ENCODE data around the gene TEKT5.
"Not testable (repeated sequence)": the region's sequence is repeated elsewhere in the genome, so short reads cannot be mapped to it uniquely, and the experiment has no call there.

Gene TEKT5

GRCh38 chr16:10631886-10632285, 62.8 kb downstream of the TEKT5 start:
- peaks cover 5 to 6% of the 10 kb centered on the region in 2 donors for H3K9me3 ChIP-seq (ENCODE audit: control insufficient read depth in 2 of 2, low read length in 2 of 2)
- no peak overlapping the region for H3K9ac ChIP-seq (ENCODE audit: low read length in 2 of 2)

GRCh38 chr16:10629592-10629963, 65.2 kb downstream of the TEKT5 start:
- Histone ChIP-seq H3K27ac (ENCODE audit: low read length) (no peak overlapping the region), H3K27me3 (ENCODE audit: control insufficient read depth in 1 of 2, insufficient read depth in 2 of 2, low read length in 2 of 2) (no peaks in the 10 kb centered on the region), H3K4me1 (ENCODE audit: control insufficient read depth, insufficient read depth, low read length) (no peaks in the 10 kb centered on the region), H3K9me3 (ENCODE audit: control insufficient read depth in 2 of 2, low read length in 2 of 2) (peaks cover 2 to 4% of the 10 kb centered on the region in 2 donors), H3K4me3 (ENCODE audit: low read length in 2 of 2) (no peak overlapping the region), H3K36me3 (ENCODE audit: control insufficient read depth in 2 of 2, insufficient read depth in 2 of 2, low read length in 2 of 2) (no peaks in the 10 kb centered on the region), H3K9ac (ENCODE audit: low read length in 2 of 2) (no peak overlapping the region)

More at GRCh38 chr16:10631886-10632285, 62.8 kb downstream of the TEKT5 start:
- Histone ChIP-seq H3K27ac (ENCODE audit: low read length) (no peak overlapping the region), H3K27me3 (ENCODE audit: control insufficient read depth in 1 of 2, insufficient read depth in 2 of 2, low read length in 2 of 2) (no peaks in the 10 kb centered on the region), H3K36me3 (ENCODE audit: control insufficient read depth in 2 of 2, insufficient read depth in 2 of 2, low read length in 2 of 2) (no peaks in the 10 kb centered on the region), H3K4me3 (ENCODE audit: low read length in 2 of 2) (no peak overlapping the region), H3K4me1 (ENCODE audit: control insufficient read depth, insufficient read depth, low read length) (no peaks in the 10 kb centered on the region)

DNA sequence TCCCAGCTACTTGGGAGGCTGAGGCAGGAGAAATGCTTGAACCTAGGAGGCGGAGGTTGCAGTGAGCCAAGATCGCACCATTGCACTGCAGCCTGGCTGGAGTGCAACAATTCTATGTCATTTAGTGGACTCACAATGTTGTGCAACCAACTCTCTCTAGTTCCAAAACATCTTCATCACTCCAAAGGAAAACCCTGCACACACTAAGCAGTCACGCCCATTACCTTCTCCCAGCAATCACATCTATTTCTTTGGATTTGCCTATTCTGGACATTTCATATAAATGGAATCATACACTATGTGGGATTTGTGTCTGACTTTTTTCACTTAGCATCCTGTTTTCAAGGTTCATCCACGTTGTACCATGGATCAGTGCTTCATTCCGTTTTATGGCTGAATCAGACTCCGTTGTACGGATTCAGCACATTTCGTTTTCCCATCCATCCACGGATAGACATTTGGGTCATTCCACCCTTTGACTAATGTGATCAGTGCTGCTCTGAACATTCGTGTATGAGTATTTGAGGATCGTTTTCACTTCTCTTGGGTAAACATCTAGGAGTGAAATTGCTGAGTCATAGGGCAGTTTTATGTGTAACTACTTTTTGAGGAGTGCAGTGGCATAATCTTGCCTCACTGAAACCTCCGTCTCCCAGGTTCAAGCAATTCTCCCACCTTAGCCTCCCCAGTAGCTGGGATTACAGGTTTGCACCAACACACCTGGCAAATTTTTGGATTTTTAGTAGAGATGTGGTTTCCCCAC, 69.0 kb downstream of the TEKT5 start:
- H3K9ac ChIP-seq (ENCODE audit: low read length in 2 of 2) = no peak overlapping the region
- no peak overlapping the region for H3K4me3 ChIP-seq (ENCODE audit: low read length in 2 of 2)
- no peak overlapping the region for H3K27ac ChIP-seq (ENCODE audit: low read length)
- no peaks in the 10 kb centered on the region for H3K36me3 ChIP-seq (ENCODE audit: control insufficient read depth in 2 of 2, insufficient read depth in 2 of 2, low read length in 2 of 2)
- H3K9me3 ChIP-seq (ENCODE audit: control insufficient read depth in 2 of 2, low read length in 2 of 2) = no peaks in the 10 kb centered on the region
- H3K4me1 ChIP-seq (ENCODE audit: control insufficient read depth, insufficient read depth, low read length) = no peaks in the 10 kb centered on the region
- H3K27me3 ChIP-seq (ENCODE audit: control insufficient read depth in 1 of 2, insufficient read depth in 2 of 2, low read length in 2 of 2) = no peaks in the 10 kb centered on the region

GRCh38 chr16:10624527-10624926, 70.2 kb downstream of the TEKT5 start:
- Histone ChIP-seq H3K36me3 (ENCODE audit: control insufficient read depth in 2 of 2, insufficient read depth in 2 of 2, low read length in 2 of 2) (no peaks in the 10 kb centered on the region), H3K9ac (ENCODE audit: low read length in 2 of 2) (no peak overlapping the region), H3K27ac (ENCODE audit: low read length) (no peak overlapping the region), H3K4me1 (ENCODE audit: control insufficient read depth, insufficient read depth, low read length) (no peaks in the 10 kb centered on the region), H3K27me3 (ENCODE audit: control insufficient read depth in 1 of 2, insufficient read depth in 2 of 2, low read length in 2 of 2) (no peaks in the 10 kb centered on the region), H3K4me3 (ENCODE audit: low read length in 2 of 2) (no peak overlapping the region), H3K9me3 (ENCODE audit: control insufficient read depth in 2 of 2, low read length in 2 of 2) (no peaks in the 10 kb centered on the region)

GRCh38 chr16:10623059-10623458, 71.7 kb downstream of the TEKT5 start:
- Histone ChIP-seq H3K4me1 (ENCODE audit: control insufficient read depth, insufficient read depth, low read length) (peaks cover 8% of the 10 kb centered on the region), H3K27ac (ENCODE audit: low read length) (no peak overlapping the region), H3K4me3 (ENCODE audit: low read length in 2 of 2) (no peak overlapping the region), H3K9ac (ENCODE audit: low read length in 2 of 2) (no peak overlapping the region), H3K9me3 (ENCODE audit: control insufficient read depth in 2 of 2, low read length in 2 of 2) (no peaks in the 10 kb centered on the region), H3K27me3 (ENCODE audit: control insufficient read depth in 1 of 2, insufficient read depth in 2 of 2, low read length in 2 of 2) (no peaks in the 10 kb centered on the region), H3K36me3 (ENCODE audit: control insufficient read depth in 2 of 2, insufficient read depth in 2 of 2, low read length in 2 of 2) (no peaks in the 10 kb centered on the region)

DNA sequence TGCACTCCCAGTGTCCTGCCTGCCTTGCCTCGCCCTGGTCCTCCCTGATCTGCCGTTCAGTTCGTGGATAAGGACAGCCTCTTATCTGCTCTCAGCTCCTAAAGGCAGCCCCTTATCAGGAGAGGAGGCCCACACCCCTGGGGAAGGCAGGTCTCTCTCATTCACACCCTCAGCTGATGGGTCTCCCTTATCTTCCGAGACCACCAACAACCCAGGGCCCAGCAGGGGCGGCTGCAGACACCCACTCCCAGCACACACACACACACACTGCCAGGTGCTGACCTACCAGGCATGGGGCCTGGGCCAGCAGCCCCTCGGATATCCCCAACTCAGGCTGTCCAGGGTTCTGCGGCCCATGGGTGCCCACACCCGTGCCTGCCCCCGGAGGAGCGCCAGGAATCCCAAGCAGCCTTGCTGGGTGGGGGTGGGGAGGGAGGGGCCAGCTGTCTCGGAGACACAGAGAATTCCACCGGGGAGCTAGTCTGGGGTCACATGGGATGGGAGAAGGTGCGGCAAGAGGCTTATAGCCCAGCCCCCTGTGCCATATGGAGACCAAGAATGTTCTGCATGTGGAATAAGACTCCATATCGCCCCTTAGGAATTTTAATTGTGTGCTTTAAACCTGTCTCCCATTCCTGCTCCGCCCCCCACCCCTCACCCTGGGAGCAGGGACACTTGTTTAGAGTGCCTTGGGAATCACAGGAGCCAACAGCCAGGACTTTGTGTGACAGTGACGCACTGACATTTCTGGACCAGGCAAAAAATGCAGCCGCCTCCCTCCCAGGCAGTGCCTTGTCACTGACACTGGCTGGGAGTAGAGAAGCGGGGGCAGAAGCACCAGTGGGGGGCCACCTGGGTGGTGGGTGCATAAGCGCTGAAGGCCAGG, 72.5 kb downstream of the TEKT5 start:
- H3K27ac ChIP-seq (ENCODE audit: low read length) = no peak overlapping the region
- no peak overlapping the region for H3K4me3 ChIP-seq (ENCODE audit: low read length in 2 of 2)
- H3K27me3 ChIP-seq (ENCODE audit: control insufficient read depth in 1 of 2, insufficient read depth in 2 of 2, low read length in 2 of 2) = no peaks in the 10 kb centered on the region
- no peak overlapping the region for H3K9ac ChIP-seq (ENCODE audit: low read length in 2 of 2)
- no peaks in the 10 kb centered on the region for H3K9me3 ChIP-seq (ENCODE audit: control insufficient read depth in 2 of 2, low read length in 2 of 2)
- peaks cover 15% of the 10 kb centered on the region for H3K4me1 ChIP-seq (ENCODE audit: control insufficient read depth, insufficient read depth, low read length)
- H3K36me3 ChIP-seq (ENCODE audit: control insufficient read depth in 2 of 2, insufficient read depth in 2 of 2, low read length in 2 of 2) = no peaks in the 10 kb centered on the region

GRCh38 chr16:10621216-10621949, 73.3 kb downstream of the TEKT5 start:
- H3K9ac ChIP-seq (ENCODE audit: low read length in 2 of 2); H3K9me3 ChIP-seq (ENCODE audit: control insufficient read depth in 2 of 2, low read length in 2 of 2); H3K36me3 ChIP-seq (ENCODE audit: control insufficient read depth in 2 of 2, insufficient read depth in 2 of 2, low read length in 2 of 2); H3K4me3 ChIP-seq (ENCODE audit: low read length in 2 of 2); H3K27ac ChIP-seq (ENCODE audit: low read length); H3K27me3 ChIP-seq (ENCODE audit: control insufficient read depth in 1 of 2, insufficient read depth in 2 of 2, low read length in 2 of 2): not testable (repeated sequence)
- peaks cover 23% of the 10 kb centered on the region for H3K4me1 ChIP-seq (ENCODE audit: control insufficient read depth, insufficient read depth, low read length)

GRCh38 chr16:10620120-10620519, 74.6 kb downstream of the TEKT5 start:
- Histone ChIP-seq H3K27ac (ENCODE audit: low read length) (no peak overlapping the region), H3K9me3 (ENCODE audit: control insufficient read depth in 2 of 2, low read length in 2 of 2) (no peaks in the 10 kb centered on the region), H3K36me3 (ENCODE audit: control insufficient read depth in 2 of 2, insufficient read depth in 2 of 2, low read length in 2 of 2) (no peaks in the 10 kb centered on the region), H3K27me3 (ENCODE audit: control insufficient read depth in 1 of 2, insufficient read depth in 2 of 2, low read length in 2 of 2) (no peaks in the 10 kb centered on the region), H3K4me1 (ENCODE audit: control insufficient read depth, insufficient read depth, low read length) (peaks cover 23% of the 10 kb centered on the region), H3K4me3 (ENCODE audit: low read length in 2 of 2) (no peak overlapping the region), H3K9ac (ENCODE audit: low read length in 2 of 2) (no peak overlapping the region)

- no peak overlapping the region for H3K9ac ChIP-seq (ENCODE audit: low read length in 2 of 2)
- peaks cover 23% of the 10 kb centered on the region for H3K4me1 ChIP-seq (ENCODE audit: control insufficient read depth, insufficient read depth, low read length)
- no peak overlapping the region for H3K27ac ChIP-seq (ENCODE audit: low read length)
- H3K27me3 ChIP-seq (ENCODE audit: control insufficient read depth in 1 of 2, insufficient read depth in 2 of 2, low read length in 2 of 2) = no peaks in the 10 kb centered on the region
- no peaks in the 10 kb centered on the region for H3K36me3 ChIP-seq (ENCODE audit: control insufficient read depth in 2 of 2, insufficient read depth in 2 of 2, low read length in 2 of 2)
- H3K9me3 ChIP-seq (ENCODE audit: control insufficient read depth in 2 of 2, low read length in 2 of 2) = no peaks in the 10 kb centered on the region
- H3K4me3 ChIP-seq (ENCODE audit: low read length in 2 of 2) = peak overlapping the region in 1 of 2 donors; percentile 15
Observed at GRCh38 chr16:10619271-10619849, 75.4 kb downstream of the TEKT5 start.

DNA sequence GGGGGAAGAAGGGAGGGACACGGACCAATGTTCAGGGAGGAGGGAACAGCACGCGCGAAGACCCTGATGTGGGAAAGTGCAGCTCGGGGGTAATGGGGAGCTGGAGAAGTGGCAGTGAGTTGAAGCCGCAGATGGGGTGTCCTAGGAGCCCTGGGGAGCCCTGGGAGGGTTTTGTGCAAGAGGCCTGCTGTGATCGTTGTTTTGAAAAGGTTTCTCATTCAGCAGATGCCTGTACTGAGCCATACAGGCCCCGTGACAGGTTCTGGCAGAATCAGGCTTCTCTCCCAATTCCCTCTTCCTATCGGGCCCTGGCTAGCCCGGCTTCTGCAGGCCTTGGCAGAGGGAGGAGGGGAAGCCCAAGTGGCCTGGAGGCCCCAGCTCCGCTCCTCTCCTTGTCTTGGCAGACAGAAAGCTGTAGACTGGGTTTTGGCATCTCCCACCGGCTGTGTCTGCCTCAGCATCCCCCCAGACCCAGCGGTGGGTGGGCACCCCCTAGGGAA, 76.0 kb downstream of the TEKT5 start:
- H3K9ac ChIP-seq (ENCODE audit: low read length in 2 of 2) = no peak overlapping the region
- peaks cover 23% of the 10 kb centered on the region for H3K4me1 ChIP-seq (ENCODE audit: control insufficient read depth, insufficient read depth, low read length)
- H3K4me3 ChIP-seq (ENCODE audit: low read length in 2 of 2) = no peak overlapping the region
- H3K27me3 ChIP-seq (ENCODE audit: control insufficient read depth in 1 of 2, insufficient read depth in 2 of 2, low read length in 2 of 2) = no peaks in the 10 kb centered on the region
- no peaks in the 10 kb centered on the region for H3K9me3 ChIP-seq (ENCODE audit: control insufficient read depth in 2 of 2, low read length in 2 of 2)
- no peaks in the 10 kb centered on the region for H3K36me3 ChIP-seq (ENCODE audit: control insufficient read depth in 2 of 2, insufficient read depth in 2 of 2, low read length in 2 of 2)
- no peak overlapping the region for H3K27ac ChIP-seq (ENCODE audit: low read length)

Measured in stomach smooth muscle (tissue), 2 donors.